Hepatocyte (in vitro differentiated cells): ENCODE data around the gene KIF22.

Experiments used
- EZH2 ChIP-seq: fragments of 200-600 bp; sonication (generic); IDR thresholded peaks from 2 replicates; pipeline ENCODE4 v1.6.1; 2016; ENCODE audit warnings: antibody characterized with exemption, mild to moderate bottlenecking, borderline replicate concordance
- EZH2phosphoT487 ChIP-seq: fragments of 200-600 bp; sonication (generic); IDR thresholded peaks from one replicate; pipeline ENCODE4 v1.6.1; 2018; ENCODE audit warnings: antibody characterized with exemption, mild to moderate bottlenecking, low read depth, moderate library complexity; ENCODE audit not compliant: unreplicated experiment, severe bottlenecking
- TF ChIP-seq, protein P1 (sequence below): fragments of 200-600 bp; sonication (generic); IDR thresholded peaks from 2 replicates; pipeline ENCODE4 v1.5.1; 2016; ENCODE audit warnings: antibody characterized with exemption, mild to moderate bottlenecking; ENCODE audit not compliant: poor library complexity

DNA sequence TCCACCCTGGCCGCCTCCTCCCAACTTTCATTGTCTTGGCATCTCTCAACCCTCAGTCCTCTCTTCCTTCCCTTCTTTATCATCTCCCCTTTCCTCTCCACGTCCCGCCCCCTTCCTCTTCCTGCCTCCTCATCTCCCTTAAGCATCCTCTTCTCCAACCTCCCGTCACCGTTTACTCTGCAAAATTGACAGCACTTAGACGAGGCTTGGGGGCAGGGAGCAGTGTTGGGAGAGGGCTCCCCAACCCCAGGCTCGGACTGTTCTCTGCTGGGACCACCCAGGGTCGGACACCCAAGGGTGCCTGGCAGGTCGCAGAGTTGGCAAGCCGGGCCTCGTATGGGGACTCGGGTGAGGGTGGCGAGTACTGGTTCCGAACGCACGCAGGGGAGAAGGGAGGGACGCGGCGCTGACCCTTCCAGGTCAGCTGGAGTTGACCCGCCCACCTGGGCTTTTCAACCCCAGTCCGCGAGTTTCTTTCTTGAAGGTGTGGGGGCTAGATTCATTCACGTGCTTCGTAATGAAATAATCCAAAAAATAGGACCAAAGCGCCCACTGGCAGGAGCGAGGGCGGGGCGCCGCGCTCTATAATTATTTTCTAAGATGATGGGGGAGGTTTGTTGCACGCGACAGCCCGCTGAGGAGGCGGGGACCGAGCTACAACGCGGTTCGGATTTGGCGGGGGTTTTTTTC is 24.6 kb downstream of the KIF22 start:
- TF ChIP-seq, protein P1, sequence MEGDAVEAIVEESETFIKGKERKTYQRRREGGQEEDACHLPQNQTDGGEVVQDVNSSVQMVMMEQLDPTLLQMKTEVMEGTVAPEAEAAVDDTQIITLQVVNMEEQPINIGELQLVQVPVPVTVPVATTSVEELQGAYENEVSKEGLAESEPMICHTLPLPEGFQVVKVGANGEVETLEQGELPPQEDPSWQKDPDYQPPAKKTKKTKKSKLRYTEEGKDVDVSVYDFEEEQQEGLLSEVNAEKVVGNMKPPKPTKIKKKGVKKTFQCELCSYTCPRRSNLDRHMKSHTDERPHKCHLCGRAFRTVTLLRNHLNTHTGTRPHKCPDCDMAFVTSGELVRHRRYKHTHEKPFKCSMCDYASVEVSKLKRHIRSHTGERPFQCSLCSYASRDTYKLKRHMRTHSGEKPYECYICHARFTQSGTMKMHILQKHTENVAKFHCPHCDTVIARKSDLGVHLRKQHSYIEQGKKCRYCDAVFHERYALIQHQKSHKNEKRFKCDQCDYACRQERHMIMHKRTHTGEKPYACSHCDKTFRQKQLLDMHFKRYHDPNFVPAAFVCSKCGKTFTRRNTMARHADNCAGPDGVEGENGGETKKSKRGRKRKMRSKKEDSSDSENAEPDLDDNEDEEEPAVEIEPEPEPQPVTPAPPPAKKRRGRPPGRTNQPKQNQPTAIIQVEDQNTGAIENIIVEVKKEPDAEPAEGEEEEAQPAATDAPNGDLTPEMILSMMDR, result no peak
- TF ChIP-seq EZH2 (no peak), EZH2phosphoT487 (no peak)
